Measurements from ENCODE around the gene ZNF658. TPM values are rescaled to one million over a fixed set of nuclear protein-coding genes. Genes with fewer than 3 reads are reported as not detected.

The ZNF658 gene
- total RNA-seq = 4.6 and 6.2 TPM in 2 replicates

GRCh38 chr9:66900490-66901131 lies at the start of gene ZNF658:
ZNF658 (plus strand) TSS chr9:66900725; CDS start chr9:66903562, 2,837 bp downstream.

Other genes starting within 250 kb of the ZNF658 start
- not detected in 2 replicates for gene SPATA31A3, start 91.8 kb downstream of the ZNF658 start, total RNA-seq